HG02571 (cell line): ENCODE results near the gene CNTLN.
A peak's percentile ranks its signal among the peaks of the same experiment; 100 is the strongest.
"Not testable (repeated sequence)": the region's sequence is repeated elsewhere in the genome, so short reads cannot be mapped to it uniquely, and the experiment has no call there.

Experiments used
- ATAC-seq: cut with Tn5 transposase; IDR thresholded peaks from one replicate; pipeline ENCODE4 v1.9.1; 2021; ENCODE audit warnings: mild to moderate bottlenecking, moderate library complexity; ENCODE audit not compliant: unreplicated experiment

Gene CNTLN

GRCh38 chr9:17486396-17486795 is 351.6 kb downstream of the CNTLN start:
- ATAC-seq, result no peak

GRCh38 chr9:17487467-17487866 is 352.6 kb downstream of the CNTLN start:
- no peak for ATAC-seq

GRCh38 chr9:17488662-17489061 is 353.8 kb downstream of the CNTLN start:
- ATAC-seq, result no peak

DNA sequence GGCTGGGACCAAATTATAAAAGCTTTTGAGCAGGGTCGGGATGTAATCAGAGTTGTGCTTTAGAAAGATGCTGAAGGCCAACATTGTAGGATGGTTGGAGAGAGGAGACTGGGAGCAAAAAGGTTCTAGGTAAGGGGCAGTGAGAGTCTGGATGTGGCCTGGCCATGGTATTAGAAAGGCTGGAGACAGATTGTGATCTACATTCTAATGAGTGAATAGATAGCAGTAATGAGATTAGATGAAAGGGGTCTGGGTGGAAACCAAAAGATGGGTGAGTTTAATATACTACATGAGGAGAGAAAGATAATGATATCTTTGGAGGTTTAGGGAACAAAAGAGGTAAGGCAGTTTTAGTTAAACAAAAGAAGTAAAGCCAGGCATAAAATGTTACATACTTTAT is 355.3 kb downstream of the CNTLN start:
- ATAC-seq, result no peak

DNA sequence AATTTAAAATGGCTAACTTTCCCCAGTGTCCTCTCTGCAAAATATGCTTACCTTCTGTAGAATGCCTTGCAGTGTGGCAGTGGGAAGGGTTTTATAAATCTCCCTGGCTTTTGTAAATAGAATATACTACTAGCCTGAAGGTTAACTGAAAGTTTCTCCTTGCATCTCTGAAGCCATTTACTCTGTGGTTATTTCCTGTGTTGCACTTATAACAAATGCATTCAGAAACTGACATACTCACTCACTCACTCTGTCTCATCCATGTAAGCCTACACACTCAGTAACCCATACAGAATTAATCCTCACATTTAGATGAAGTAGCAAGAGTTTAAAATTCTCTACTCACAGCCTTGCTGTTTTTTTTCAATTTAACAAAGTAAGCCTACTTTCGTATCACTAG is 356.9 kb downstream of the CNTLN start:
- no peak for ATAC-seq

DNA sequence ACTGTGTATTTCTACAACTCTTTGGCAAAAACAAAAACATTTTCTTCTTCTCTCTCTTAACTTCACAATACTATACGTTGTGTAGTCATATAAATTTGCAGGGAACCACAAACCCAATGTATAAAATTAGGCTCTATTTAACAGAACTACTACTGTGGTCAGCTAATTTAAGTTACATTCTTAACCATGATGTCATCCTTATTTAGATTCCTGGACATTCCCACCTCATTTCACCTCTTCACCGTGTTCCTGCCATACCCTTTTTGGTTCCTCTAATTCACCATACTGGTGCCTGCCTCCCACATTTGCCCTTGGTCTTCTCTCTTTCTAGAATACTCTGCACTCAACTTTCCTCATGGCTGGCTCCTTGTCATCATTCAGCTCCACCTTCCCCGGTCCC is 368.4 kb downstream of the CNTLN start:
- ATAC-seq, result no peak

- ATAC-seq, result no peak
Measured at GRCh38 chr9:17509151-17509550, 374.3 kb downstream of the CNTLN start.

- no peak for ATAC-seq
Measured at GRCh38 chr9:17509701-17510100, 374.9 kb downstream of the CNTLN start.

- ATAC-seq, result no peak
Measured at GRCh38 chr9:17519761-17520160, 384.9 kb downstream of the CNTLN start.

DNA sequence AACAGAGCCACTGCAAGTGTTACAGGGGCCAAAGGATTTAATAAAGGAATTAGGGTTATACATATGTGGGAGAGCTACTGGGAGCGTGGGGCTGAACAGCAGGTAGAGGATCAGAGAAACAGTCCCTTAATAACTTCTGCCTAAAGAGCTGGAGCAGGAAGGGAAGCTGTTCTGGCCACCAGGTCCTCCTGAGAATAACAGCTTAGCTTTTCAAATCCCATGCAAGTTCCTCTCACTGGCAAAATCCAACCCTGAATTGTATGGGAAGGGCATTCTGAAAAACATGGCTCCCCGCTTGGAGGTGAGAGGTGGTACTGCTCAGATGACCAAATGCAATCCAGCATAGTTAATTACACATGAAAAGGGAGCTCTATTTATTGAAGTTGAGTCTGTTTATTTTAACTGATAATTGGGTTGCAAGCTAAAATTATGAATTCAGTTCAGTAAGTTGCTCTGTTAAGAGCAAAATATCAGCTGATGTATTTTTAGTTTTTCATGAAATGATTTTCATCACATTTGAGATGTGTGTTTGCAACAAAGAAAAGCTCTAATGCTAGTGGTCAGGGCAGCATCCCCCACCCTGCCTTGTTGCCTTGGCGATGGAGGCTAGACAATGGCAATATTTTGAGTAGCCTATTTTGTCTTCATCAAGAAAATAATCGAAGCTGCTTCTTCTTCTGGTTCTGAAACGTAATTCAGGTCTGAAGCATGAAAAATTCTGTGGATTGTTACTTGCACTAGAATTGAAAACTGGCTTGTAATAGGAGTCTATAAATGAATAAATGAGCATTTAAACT is 385.6 kb downstream of the CNTLN start:
- no peak for ATAC-seq

DNA sequence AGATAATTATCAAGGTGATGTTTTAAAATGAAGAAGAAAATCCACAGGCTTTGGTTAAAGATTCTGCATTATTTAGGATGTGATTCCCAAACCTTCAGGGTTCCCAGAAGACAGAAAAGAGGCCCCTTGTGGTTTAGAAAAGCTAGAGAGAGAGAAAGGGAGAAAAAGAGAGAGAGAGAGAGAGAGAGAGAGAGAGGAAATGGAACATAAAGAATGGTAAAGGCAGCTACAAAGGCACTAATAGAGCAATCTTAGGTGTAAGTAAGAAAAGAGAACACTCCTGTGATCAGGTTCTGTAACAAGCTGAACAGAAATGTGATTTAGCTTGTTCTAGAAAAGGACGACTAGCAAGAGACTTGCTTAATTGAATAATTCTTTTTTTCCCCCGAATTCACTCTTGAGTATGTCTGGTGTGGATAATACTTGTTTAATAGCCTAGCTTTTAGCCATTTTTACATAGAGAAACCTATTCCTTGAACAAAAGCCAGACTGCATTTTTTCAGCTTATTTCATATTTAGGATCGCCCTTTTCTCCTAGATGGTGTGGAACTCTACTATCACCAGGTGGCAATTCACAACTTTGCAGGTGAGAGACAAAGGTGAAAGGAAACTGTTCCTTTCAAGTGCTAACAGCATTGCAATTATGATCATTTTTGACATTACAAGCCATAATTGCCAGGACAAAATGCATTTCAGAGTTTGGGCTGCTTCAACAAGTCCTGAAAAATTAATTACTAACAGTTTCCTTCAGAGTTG is 386.4 kb downstream of the CNTLN start:
- no peak for ATAC-seq

GRCh38 chr9:17526726-17527125 is 391.9 kb downstream of the CNTLN start:
- ATAC-seq, result not testable (repeated sequence)

GRCh38 chr9:17528859-17529258 is 394.0 kb downstream of the CNTLN start:
- no peak for ATAC-seq

- peak; percentile 81 for ATAC-seq
Measured at GRCh38 chr9:17531642-17532254, 396.9 kb downstream of the CNTLN start.

DNA sequence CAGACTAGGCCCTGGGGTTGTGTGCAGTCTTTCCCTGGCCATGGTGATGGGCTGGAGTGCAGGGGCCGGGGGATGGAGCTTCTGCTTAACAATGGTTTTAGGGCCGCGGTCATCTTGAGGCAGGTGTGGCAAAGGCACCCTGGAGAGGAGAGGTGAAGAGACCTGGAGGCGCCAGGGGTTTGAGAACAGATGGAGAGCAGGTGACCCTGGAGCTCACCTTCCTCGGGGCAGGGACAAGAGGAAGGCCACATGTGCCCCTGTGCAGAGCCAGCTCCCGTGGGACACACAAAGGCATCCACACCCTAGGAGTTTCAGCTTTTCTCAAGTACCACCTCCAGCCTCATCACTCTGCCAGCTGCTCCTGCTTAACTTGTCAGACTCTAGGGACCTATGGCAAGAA is 397.6 kb downstream of the CNTLN start:
- no peak for ATAC-seq

DNA sequence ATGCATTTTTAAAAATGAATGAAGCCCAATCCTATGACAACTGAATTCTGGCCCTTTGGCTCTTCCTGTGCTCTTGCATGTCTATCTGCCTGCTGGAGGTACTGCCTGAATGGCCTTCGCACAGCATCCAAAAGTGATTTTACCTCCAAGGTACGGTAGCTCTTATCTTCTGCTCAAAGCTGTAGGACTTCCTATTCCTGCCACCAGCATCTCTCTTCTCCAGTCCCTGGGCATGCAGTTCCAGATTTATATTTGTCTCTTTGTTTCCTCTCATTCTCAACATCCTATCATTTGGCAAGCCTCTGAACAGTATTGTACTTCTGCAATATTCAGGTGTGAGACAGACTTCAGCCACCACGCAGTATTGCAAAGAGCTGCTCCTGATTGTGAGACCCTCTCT is 400.3 kb downstream of the CNTLN start:
- no peak for ATAC-seq

GRCh38 chr9:17536027-17536426 is 401.2 kb downstream of the CNTLN start:
- no peak for ATAC-seq

DNA sequence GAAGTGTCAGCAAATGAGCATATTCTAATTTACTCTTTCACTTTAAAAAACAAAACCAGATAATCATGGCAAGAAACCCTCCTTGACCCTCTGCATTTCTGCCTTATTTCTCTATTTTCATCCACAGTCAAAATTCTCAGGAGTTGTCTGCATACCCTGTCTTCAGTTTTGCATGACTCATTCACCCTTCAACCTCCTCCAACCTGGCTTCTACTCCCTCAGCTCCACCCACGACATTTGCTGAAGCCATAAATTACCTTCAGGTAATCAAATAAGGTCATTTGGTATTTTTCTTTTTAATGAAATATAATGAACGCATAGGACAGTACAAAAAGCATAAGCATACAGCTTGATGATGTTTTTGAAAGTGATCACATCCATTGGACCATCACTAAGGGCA is 416.2 kb downstream of the CNTLN start:
- no peak for ATAC-seq
